ENCODE data around the gene TCF12. TPM values are rescaled to one million over a fixed set of nuclear protein-coding genes. Genes with fewer than 3 reads are reported as not detected.

TCF12 gene
- total and polyA plus RNA-seq, 11 donors: 6.5 to 77.3 (median 43.5) TPM

DNA sequence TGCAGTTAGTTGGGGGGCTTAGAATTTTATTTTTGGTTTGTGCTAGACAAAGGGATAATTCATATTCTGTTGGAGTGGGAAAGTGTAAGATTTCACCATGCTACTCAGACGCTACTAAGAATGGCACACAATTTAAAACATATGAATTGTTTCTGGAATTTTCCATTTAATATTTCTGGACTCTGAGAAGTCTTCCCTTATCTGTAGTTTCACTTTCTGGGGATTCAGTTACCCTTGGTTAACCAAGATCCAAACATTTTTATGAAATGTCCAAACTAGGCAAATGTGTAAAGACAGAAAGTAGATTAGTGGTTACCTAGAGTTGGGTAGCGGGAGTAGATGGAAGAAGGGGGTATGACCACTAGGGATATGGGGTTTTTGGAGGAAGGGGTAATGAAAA, 53.1 kb downstream of the TCF12 start:
- ATAC-seq: peak in 2 of 4 donors; percentile 13 to 20
- TF ChIP-seq, protein P1, sequence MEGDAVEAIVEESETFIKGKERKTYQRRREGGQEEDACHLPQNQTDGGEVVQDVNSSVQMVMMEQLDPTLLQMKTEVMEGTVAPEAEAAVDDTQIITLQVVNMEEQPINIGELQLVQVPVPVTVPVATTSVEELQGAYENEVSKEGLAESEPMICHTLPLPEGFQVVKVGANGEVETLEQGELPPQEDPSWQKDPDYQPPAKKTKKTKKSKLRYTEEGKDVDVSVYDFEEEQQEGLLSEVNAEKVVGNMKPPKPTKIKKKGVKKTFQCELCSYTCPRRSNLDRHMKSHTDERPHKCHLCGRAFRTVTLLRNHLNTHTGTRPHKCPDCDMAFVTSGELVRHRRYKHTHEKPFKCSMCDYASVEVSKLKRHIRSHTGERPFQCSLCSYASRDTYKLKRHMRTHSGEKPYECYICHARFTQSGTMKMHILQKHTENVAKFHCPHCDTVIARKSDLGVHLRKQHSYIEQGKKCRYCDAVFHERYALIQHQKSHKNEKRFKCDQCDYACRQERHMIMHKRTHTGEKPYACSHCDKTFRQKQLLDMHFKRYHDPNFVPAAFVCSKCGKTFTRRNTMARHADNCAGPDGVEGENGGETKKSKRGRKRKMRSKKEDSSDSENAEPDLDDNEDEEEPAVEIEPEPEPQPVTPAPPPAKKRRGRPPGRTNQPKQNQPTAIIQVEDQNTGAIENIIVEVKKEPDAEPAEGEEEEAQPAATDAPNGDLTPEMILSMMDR (IDR thresholded peaks at IDR 0.05): no peak
- TF ChIP-seq POLR2A (IDR thresholded peaks at IDR 0.05): no peak
- 88 to 95% (median 90%) methylated on average over 2 of the region's 2 CpGs for WGBS, 4 donors
- no peak for DNase-seq
- H3K4me3 ChIP-seq: no peak overlapping the region
- peaks cover 0 to 62% (median 30%) of the 10 kb centered on the region in 12 donors for H3K4me1 ChIP-seq
- intact Hi-C loops (cut with DNase I): no loop called here
- H3K36me3 ChIP-seq: no peaks in the 10 kb centered on the region
- no peaks in the 10 kb centered on the region for H3K9me3 ChIP-seq
- no peaks in the 10 kb centered on the region for H3K27me3 ChIP-seq
- H3K27ac ChIP-seq: peak overlapping the region in 3 of 12 donors; percentile 2 to 17 (median 4)

DNA sequence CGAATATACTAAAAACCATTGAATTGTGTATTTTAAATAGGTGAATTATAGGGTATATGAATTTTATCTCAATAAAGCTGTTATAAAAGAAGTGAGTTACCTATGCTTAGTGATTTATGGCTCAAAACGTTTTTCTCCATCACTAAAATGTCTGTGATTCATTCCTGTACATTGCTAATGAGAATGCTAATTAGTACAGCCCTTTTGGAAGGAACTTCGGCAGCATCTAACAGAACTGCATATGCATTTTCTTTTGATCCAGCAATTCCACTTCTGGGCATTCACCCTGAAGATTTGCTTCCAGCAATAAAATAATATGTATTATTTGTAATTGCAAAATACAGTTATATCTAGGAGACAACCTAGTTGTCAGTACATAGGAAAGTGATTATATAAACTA, 53.6 kb downstream of the TCF12 start:
- 62 to 66% (median 63%) methylated on average over 3 of the region's 3 CpGs for WGBS, 4 donors
- no peak for ATAC-seq
- no peaks in the 10 kb centered on the region for H3K9me3 ChIP-seq
- TF ChIP-seq POLR2A (IDR thresholded peaks at IDR 0.05): no peak
- TF ChIP-seq, protein P1 (IDR thresholded peaks at IDR 0.05): no peak
- no peak overlapping the region for H3K4me3 ChIP-seq
- peak overlapping the region in 1 of 12 donors; percentile 2 for H3K27ac ChIP-seq
- H3K4me1 ChIP-seq: peaks cover 0 to 59% (median 28%) of the 10 kb centered on the region in 12 donors
- intact Hi-C loops (cut with DNase I): no loop called here
- H3K36me3 ChIP-seq: no peaks in the 10 kb centered on the region
- no peak for DNase-seq
- H3K27me3 ChIP-seq: no peaks in the 10 kb centered on the region

DNA sequence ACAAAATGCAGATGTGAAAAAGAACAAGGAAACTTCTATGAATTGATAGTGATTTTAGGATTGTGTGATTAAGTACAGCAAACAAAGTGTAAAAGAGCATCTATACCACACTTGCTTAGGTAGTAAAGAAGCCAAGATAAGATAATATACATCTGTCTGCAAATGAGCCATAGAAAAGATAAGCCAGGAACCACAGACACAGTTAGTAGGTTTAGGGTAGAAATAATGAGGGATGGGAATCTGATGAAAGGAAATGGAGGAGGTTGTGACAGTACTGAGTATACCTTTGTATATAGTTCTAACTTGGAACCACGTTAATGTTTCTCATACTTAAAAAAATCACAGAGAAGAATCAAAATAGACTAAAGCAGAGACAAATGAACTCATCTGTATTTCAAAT, 54.0 kb downstream of the TCF12 start:
- Histone ChIP-seq H3K36me3 (no peaks in the 10 kb centered on the region), H3K4me1 (peaks cover 0 to 59% (median 27%) of the 10 kb centered on the region in 12 donors), H3K27ac (no peak overlapping the region), H3K9me3 (no peaks in the 10 kb centered on the region), H3K27me3 (no peaks in the 10 kb centered on the region), H3K4me3 (no peak overlapping the region)
- TF ChIP-seq, protein P1 (IDR thresholded peaks at IDR 0.05): no peak
- no peak for TF ChIP-seq POLR2A (IDR thresholded peaks at IDR 0.05)
- 53 to 77% (median 58%) methylated on average over 1 of the region's 1 CpG for WGBS, 4 donors
- ATAC-seq (no peak), DNase-seq (no peak)
- intact Hi-C loops (cut with DNase I): no loop called here

DNA sequence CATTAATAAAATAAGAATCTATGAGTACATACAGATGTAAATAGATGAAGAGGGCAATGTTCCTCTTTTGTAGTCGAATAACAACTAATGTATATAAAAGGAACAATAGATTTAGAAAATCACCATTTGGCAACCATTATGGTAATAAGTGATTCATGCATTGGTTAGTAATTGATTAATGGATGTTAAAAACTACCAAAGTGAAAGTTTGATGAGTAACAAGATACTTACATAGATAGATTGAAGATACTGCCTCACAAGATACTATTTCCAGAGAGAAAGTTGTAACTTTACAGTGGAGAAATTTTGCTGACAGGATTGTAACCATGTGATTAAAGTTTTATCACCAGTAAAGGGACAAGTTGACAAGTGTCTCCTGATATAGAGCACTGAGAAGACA, 55.0 kb downstream of the TCF12 start:
- Histone ChIP-seq H3K4me3 (no peak overlapping the region), H3K27ac (no peak overlapping the region), H3K27me3 (no peaks in the 10 kb centered on the region), H3K36me3 (no peaks in the 10 kb centered on the region), H3K4me1 (peaks cover 0 to 64% (median 28%) of the 10 kb centered on the region in 12 donors), H3K9me3 (no peaks in the 10 kb centered on the region)
- WGBS, 4 donors: 84 to 97% (median 94%) methylated on average over 1 of the region's 1 CpG
- ATAC-seq (no peak), DNase-seq (no peak)
- TF ChIP-seq POLR2A (IDR thresholded peaks at IDR 0.05): no peak
- TF ChIP-seq, protein P1 (IDR thresholded peaks at IDR 0.05): no peak
- intact Hi-C loops (cut with DNase I): no loop called here
